ENCODE measurements around the gene PAIP1.
A peak's percentile ranks its signal among the peaks of the same experiment; 100 is the strongest.
"Not testable (repeated sequence)": the region's sequence is repeated elsewhere in the genome, so short reads cannot be mapped to it uniquely, and the experiment has no call there.

PAIP1 gene

GRCh38 chr5:43570450-43571158 lies 13.7 kb upstream of the PAIP1 start:
- DNase-seq: no peak

- DNase-seq: no peak
These were observed 12.4 kb upstream of the PAIP1 start for GRCh38 chr5:43569236-43569746.

- DNase-seq: no peak
These were observed 11.1 kb upstream of the PAIP1 start for GRCh38 chr5:43567967-43568366.

GRCh38 chr5:43565043-43565442 lies 8.2 kb upstream of the PAIP1 start:
- DNase-seq: no peak

GRCh38 chr5:43564289-43564850 lies 7.5 kb upstream of the PAIP1 start:
- DNase-seq: no peak

- no peak for DNase-seq
These were observed 6.4 kb upstream of the PAIP1 start for GRCh38 chr5:43563321-43563720.

GRCh38 chr5:43561356-43561755 lies 4.5 kb upstream of the PAIP1 start:
- no peak for DNase-seq

GRCh38 chr5:43560128-43560527 lies 3.3 kb upstream of the PAIP1 start:
- DNase-seq: peak; percentile 32

- not testable (repeated sequence) for DNase-seq
These were observed 345 bp downstream of the PAIP1 start for GRCh38 chr5:43556607-43556856.

- DNase-seq: peak; percentile 31
These were observed 826 bp downstream of the PAIP1 start for GRCh38 chr5:43555895-43556606.

GRCh38 chr5:43554497-43554896 lies 2.4 kb downstream of the PAIP1 start:
- DNase-seq: no peak

- no peak for DNase-seq
These were observed 3.5 kb downstream of the PAIP1 start for GRCh38 chr5:43553381-43553780.

- DNase-seq: no peak
These were observed 5.1 kb downstream of the PAIP1 start for GRCh38 chr5:43551731-43552130.

GRCh38 chr5:43549272-43549671 lies 7.6 kb downstream of the PAIP1 start:
- not testable (repeated sequence) for DNase-seq

GRCh38 chr5:43548358-43548757 lies 8.5 kb downstream of the PAIP1 start:
- DNase-seq: no peak

- DNase-seq: no peak
These were observed 9.3 kb downstream of the PAIP1 start for GRCh38 chr5:43547532-43547931.

- no peak for DNase-seq
These were observed 13.4 kb downstream of the PAIP1 start for GRCh38 chr5:43543434-43543833.

- no peak for DNase-seq
These were observed 16.1 kb downstream of the PAIP1 start for GRCh38 chr5:43540746-43541145.

- DNase-seq: no peak
These were observed 19.9 kb downstream of the PAIP1 start for GRCh38 chr5:43536972-43537371.

- DNase-seq: no peak
These were observed 23.2 kb downstream of the PAIP1 start for GRCh38 chr5:43533646-43534045.

GRCh38 chr5:43530648-43531047 lies 26.2 kb downstream of the PAIP1 start:
- no peak for DNase-seq

- no peak for DNase-seq
These were observed 33.2 kb downstream of the PAIP1 start for GRCh38 chr5:43523662-43524072.

GRCh38 chr5:43520615-43521014 lies 36.3 kb downstream of the PAIP1 start:
- DNase-seq: no peak

GRCh38 chr5:43515678-43516048 lies 41.2 kb downstream of the PAIP1 start:
- no peak for DNase-seq

Measured in NCI-H226 (cell line).